Ascending aorta (tissue), 2 donors: ENCODE data around the gene SPEF1. TPM values are rescaled to one million over a fixed set of nuclear protein-coding genes. Genes with fewer than 3 reads are reported as not detected.

Source experiments
- DNase-seq, 2 donors: peaks; one replicate each; pipeline ENCODE4 v3.0.0-alpha.2; 2019; ENCODE audit warnings: low spot score in 2 of 2
- H3K27ac ChIP-seq, 2 donors: fragments of 200-600 bp; sonication (generic); one replicate each; pipeline ENCODE4 v1.5.1; 2016 to 2017; ENCODE audit warnings: mild to moderate bottlenecking in 1 of 2
- H3K27me3 ChIP-seq: fragments of 200-600 bp; sonication (generic); one replicate; pipeline ENCODE4 v1.5.1; 2017
- H3K36me3 ChIP-seq, 2 donors: fragments of 200-600 bp; sonication (generic); one replicate each; pipeline ENCODE4 v1.5.1; 2016
- H3K4me1 ChIP-seq, 2 donors: fragments of 200-600 bp; sonication (generic); one replicate each; pipeline ENCODE4 v1.5.1; 2016 to 2017; ENCODE audit warnings: mild to moderate bottlenecking in 1 of 2
- H3K4me3 ChIP-seq, 2 donors: fragments of 200-600 bp; sonication (generic); one replicate each; pipeline ENCODE4 v1.5.1; 2016 to 2017; ENCODE audit warnings: mild to moderate bottlenecking in 1 of 2
- H3K9me3 ChIP-seq, 2 donors: fragments of 200-600 bp; sonication (generic); one replicate each; pipeline ENCODE4 v1.5.1; 2016
- CTCF ChIP-seq, 3 experiments: fragments of 200-600 bp in 2 of 3; fragments of 450-650 bp in 1 of 3; sonication (generic) in 2 of 3; IDR thresholded peaks; one replicate each; pipeline ENCODE4 v1.5.1; 2016 to 2019; ENCODE audit warnings: antibody characterized with exemption in 3 of 3, mild to moderate bottlenecking in 1 of 3, moderate library complexity in 1 of 3
- intact Hi-C: fragments of 100-400 bp; cut with DNase I; formaldehyde crosslinking; loops from one replicate; pipeline ENCODE4 v1.15.1; 2023
- total RNA-seq: library from RNA; depleted of rRNA; stranded (reverse); fragments of >200 nt; gene quantifications from one replicate; pipeline ENCODE4 v1.1.0, GENCODE V29; 2016

The SPEF1 gene
- total RNA-seq, 1 donor from 2014 or later: not detected

GRCh38 chr20:3730803-3731672, 50.2 kb downstream of the SPEF1 start:
- Histone ChIP-seq H3K27me3 (peaks cover 8% of the 10 kb centered on the region), H3K9me3 (no peaks in the 10 kb centered on the region), H3K27ac (no peak overlapping the region), H3K4me3 (no peak overlapping the region), H3K36me3 (no peaks in the 10 kb centered on the region), H3K4me1 (no peaks in the 10 kb centered on the region)
- DNase-seq: no peak
- intact Hi-C loops: no loop called here
- no peak for TF ChIP-seq CTCF (IDR thresholded peaks at IDR 0.05)

GRCh38 chr20:3729811-3730540, 51.3 kb downstream of the SPEF1 start:
- intact Hi-C loops: no loop called here
- Histone ChIP-seq H3K4me3 (no peak overlapping the region), H3K27me3 (peaks cover 8% of the 10 kb centered on the region), H3K9me3 (no peaks in the 10 kb centered on the region), H3K36me3 (no peaks in the 10 kb centered on the region), H3K27ac (no peak overlapping the region), H3K4me1 (no peaks in the 10 kb centered on the region)
- no peak for TF ChIP-seq CTCF (IDR thresholded peaks at IDR 0.05)
- no peak for DNase-seq

GRCh38 chr20:3729378-3729777, 51.9 kb downstream of the SPEF1 start:
- no peak overlapping the region for H3K27ac ChIP-seq

GRCh38 chr20:3728876-3729275, 52.4 kb downstream of the SPEF1 start:
- Histone ChIP-seq H3K27ac (no peak overlapping the region), H3K27me3 (peaks cover 8% of the 10 kb centered on the region), H3K9me3 (no peaks in the 10 kb centered on the region), H3K4me1 (no peaks in the 10 kb centered on the region), H3K36me3 (no peaks in the 10 kb centered on the region), H3K4me3 (no peak overlapping the region)
- intact Hi-C loops: no loop called here
- no peak for DNase-seq
- TF ChIP-seq CTCF (IDR thresholded peaks at IDR 0.05): no peak

More at GRCh38 chr20:3729378-3729777, 51.9 kb downstream of the SPEF1 start:
- H3K4me1 ChIP-seq: no peaks in the 10 kb centered on the region
- no peaks in the 10 kb centered on the region for H3K9me3 ChIP-seq
- intact Hi-C loops: no loop called here
- H3K27me3 ChIP-seq: peaks cover 8% of the 10 kb centered on the region
- H3K4me3 ChIP-seq: no peak overlapping the region
- DNase-seq: no peak
- TF ChIP-seq CTCF (IDR thresholded peaks at IDR 0.05): no peak
- no peaks in the 10 kb centered on the region for H3K36me3 ChIP-seq

GRCh38 chr20:3728354-3728753, 52.9 kb downstream of the SPEF1 start:
- H3K9me3 ChIP-seq: no peaks in the 10 kb centered on the region
- H3K36me3 ChIP-seq: no peaks in the 10 kb centered on the region
- intact Hi-C loops: no loop called here
- no peaks in the 10 kb centered on the region for H3K4me1 ChIP-seq
- H3K27ac ChIP-seq: no peak overlapping the region
- H3K4me3 ChIP-seq: no peak overlapping the region
- peaks cover 8% of the 10 kb centered on the region for H3K27me3 ChIP-seq
- no peak for DNase-seq
- TF ChIP-seq CTCF (IDR thresholded peaks at IDR 0.05): no peak

Other genes starting within 250 kb of the SPEF1 start
- gene GFRA4, start 118.0 kb downstream of the SPEF1 start, total RNA-seq: not detected
- 234 TPM for gene ADAM33, start 99.4 kb downstream of the SPEF1 start, total RNA-seq
- 23.2 TPM for gene SIGLEC1, start 68.8 kb downstream of the SPEF1 start, total RNA-seq
- gene HSPA12B, start 48.8 kb downstream of the SPEF1 start, total RNA-seq: 64.8 TPM
- gene ADISSP, start 13.7 kb downstream of the SPEF1 start, total RNA-seq: 48.4 TPM
- 173 TPM for gene CENPB, start 5.3 kb upstream of the SPEF1 start, total RNA-seq
- gene CDC25B, start 14.9 kb upstream of the SPEF1 start, total RNA-seq: 60.6 TPM
- gene AP5S1, start 39.1 kb upstream of the SPEF1 start, total RNA-seq: 38.5 TPM
- gene MAVS, start 65.4 kb upstream of the SPEF1 start, total RNA-seq: 35.2 TPM
- 81.1 TPM for gene PANK2, start 107.9 kb upstream of the SPEF1 start, total RNA-seq
- 12.0 TPM for gene RNF24, start 234.1 kb upstream of the SPEF1 start, total RNA-seq